Gastrocnemius medialis (tissue), 4 donors: ENCODE measurements around the gene TCF3. TPM values are rescaled to one million over a fixed set of nuclear protein-coding genes. Genes with fewer than 3 reads are reported as not detected.
A peak's percentile ranks its signal among the peaks of the same experiment; 100 is the strongest.
"Not testable (repeated sequence)": the region's sequence is repeated elsewhere in the genome, so short reads cannot be mapped to it uniquely, and the experiment has no call there.

ENCODE experiments used
- ATAC-seq, 2 donors: fragments of 150-250 bp; one replicate each; pipeline ENCODE4 v1.9.1; 2016
- DNase-seq, 2 donors: peaks; one replicate each; pipeline ENCODE4 v3.0.0-alpha.2; 2019
- H3K27ac ChIP-seq, 4 donors: fragments of 200-600 bp; sonication (generic); 1 replicate in 1 of 4; 2 replicates in 3 of 4; pipeline ENCODE4 v1.5.1; 2016 to 2018; ENCODE audit warnings: mild to moderate bottlenecking in 2 of 4, moderate library complexity in 1 of 4
- H3K27me3 ChIP-seq, 3 donors: fragments of 200-600 bp; sonication (generic) in 2 of 3; 1 replicate in 1 of 3; 2 replicates in 2 of 3; pipeline versions ENCODE4 v1.5.1 to v1.6.0; 2016 to 2019; ENCODE audit warnings: mild to moderate bottlenecking in 1 of 3, moderate library complexity in 1 of 3
- H3K36me3 ChIP-seq, 2 donors: fragments of 200-600 bp; sonication (generic) in 1 of 2; one replicate each; pipeline ENCODE4 v1.5.1; 2017 to 2018
- H3K4me1 ChIP-seq, 2 donors: fragments of 200-600 bp; sonication (generic) in 1 of 2; one replicate each; pipeline ENCODE4 v1.5.1; 2016 to 2017; ENCODE audit warnings: mild to moderate bottlenecking in 2 of 2
- H3K4me3 ChIP-seq, 4 donors: fragments of 200-600 bp; sonication (generic) in 3 of 4; 1 replicate in 1 of 4; 2 replicates in 3 of 4; pipeline ENCODE4 v1.5.1; 2016 to 2019; ENCODE audit warnings: mild to moderate bottlenecking in 2 of 4
- H3K9me3 ChIP-seq, 3 donors: fragments of 200-600 bp; sonication (generic) in 2 of 3; 1 replicate in 1 of 3; 2 replicates in 2 of 3; pipeline ENCODE4 v1.5.1; 2016 to 2019
- CTCF ChIP-seq, 5 experiments: fragments of 450-650 bp in 3 of 5; fragments of 200-600 bp in 2 of 5; sonication (generic) in 2 of 5; IDR thresholded peaks in 4 of 5; conservative IDR thresholded peaks in 1 of 5; 1 replicate in 4 of 5; 2 replicates in 1 of 5; pipeline ENCODE4 v1.5.1; 2016 to 2019; ENCODE audit warnings: antibody characterized with exemption in 5 of 5, mild to moderate bottlenecking in 3 of 5, moderate library complexity in 3 of 5
- POLR2A ChIP-seq, 2 donors: fragments of 450-650 bp; IDR thresholded peaks; one replicate each; pipeline ENCODE4 v1.6.1; 2017; ENCODE audit warnings: antibody characterized with exemption in 2 of 2, mild to moderate bottlenecking in 2 of 2, moderate library complexity in 2 of 2
- in situ Hi-C, 4 donors: fragments of 200-750 bp; cut with MboI; loops; one replicate each; pipeline versions ENCODE4 v1.15.0 to v1.8.0; 2017; ENCODE audit warnings: low sequenced_read_pairs in 4 of 4
- intact Hi-C: fragments of 100-400 bp; cut with DNase I; formaldehyde crosslinking; loops from one replicate; pipeline ENCODE4 v1.15.1; 2023; ENCODE audit warnings: low total_unique reads
- total RNA-seq, 4 donors: library from RNA; depleted of rRNA; stranded (reverse); fragments of >200 nt; gene quantifications; one replicate each; pipeline versions ENCODE4 v1.1.0 to v1.2.3, GENCODE V29; 2016

The TCF3 gene
- total RNA-seq, 4 donors from 2014 or later, result 22.0 to 58.6 (median 42.5) TPM

GRCh38 chr19:1673645-1674292, 21.4 kb upstream of the TCF3 start:
- DNase-seq, result no peak
- intact Hi-C loops, result no loop called here
- in situ Hi-C loops, result loop anchor here in 3 of 4 donors (5.0 to 10.0 kb wide), 3 partner anchors 126 to 131 kb away; no protein-coding TSS in a partner anchor

GRCh38 chr19:1672769-1673644, 20.6 kb upstream of the TCF3 start:
- ATAC-seq (no peak), DNase-seq (no peak)
- Histone ChIP-seq H3K4me1 (peaks cover 0 to 10% of the 10 kb centered on the region in 2 donors), H3K4me3 (no peak overlapping the region), H3K27ac (no peak overlapping the region), H3K27me3 (peaks cover 81 to 91% (median 85%) of the 10 kb centered on the region in 3 donors), H3K36me3 (no peaks in the 10 kb centered on the region), H3K9me3 (no peaks in the 10 kb centered on the region)
- TF ChIP-seq POLR2A (IDR thresholded peaks at IDR 0.05) (no peak), CTCF (IDR thresholded peaks at IDR 0.05 in 4 of 5, conservative IDR thresholded peaks at IDR 0.05 in 1 of 5) (no peak)
- in situ Hi-C loops, result loop anchor here in 3 of 4 donors (5.0 to 10.0 kb wide), 3 partner anchors 126 to 131 kb away; no protein-coding TSS in a partner anchor
- intact Hi-C loops, result loop anchor here (1.0 kb wide), 1 partner anchor 127 kb away; no protein-coding TSS in a partner anchor

More at GRCh38 chr19:1673645-1674292, 21.4 kb upstream of the TCF3 start:
- no peak for ATAC-seq
- H3K27ac ChIP-seq, result no peak overlapping the region
- peaks cover 80 to 89% (median 81%) of the 10 kb centered on the region in 3 donors for H3K27me3 ChIP-seq
- TF ChIP-seq POLR2A (IDR thresholded peaks at IDR 0.05) (no peak), CTCF (IDR thresholded peaks at IDR 0.05 in 4 of 5, conservative IDR thresholded peaks at IDR 0.05 in 1 of 5) (no peak)
- no peak overlapping the region for H3K4me3 ChIP-seq
- H3K36me3 ChIP-seq, result no peaks in the 10 kb centered on the region
- H3K9me3 ChIP-seq, result no peaks in the 10 kb centered on the region
- H3K4me1 ChIP-seq, result peaks cover 0 to 6% of the 10 kb centered on the region in 2 donors

- ATAC-seq (peak in 1 of 2 donors; percentile 30), DNase-seq (no peak)
- no peaks in the 10 kb centered on the region for H3K36me3 ChIP-seq
- H3K4me3 ChIP-seq, result no peak overlapping the region
- H3K27me3 ChIP-seq, result peaks cover 82 to 92% (median 85%) of the 10 kb centered on the region in 3 donors
- in situ Hi-C loops, result loop anchor here in 3 of 4 donors (5.0 to 10.0 kb wide), 3 partner anchors 125 to 130 kb away; no protein-coding TSS in a partner anchor
- peak; percentile 52 to 83 (median 80) for TF ChIP-seq CTCF (IDR thresholded peaks at IDR 0.05 in 4 of 5, conservative IDR thresholded peaks at IDR 0.05 in 1 of 5)
- TF ChIP-seq POLR2A (IDR thresholded peaks at IDR 0.05), result no peak
- no peaks in the 10 kb centered on the region for H3K9me3 ChIP-seq
- H3K4me1 ChIP-seq, result peaks cover 0 to 10% of the 10 kb centered on the region in 2 donors
- no peak overlapping the region for H3K27ac ChIP-seq
- intact Hi-C loops, result loop anchor here (1.0 kb wide), 1 partner anchor 126 kb away; no protein-coding TSS in a partner anchor
Measured at GRCh38 chr19:1672038-1672768, 19.8 kb upstream of the TCF3 start.

- DNase-seq (no peak), ATAC-seq (no peak)
- Histone ChIP-seq H3K4me3 (no peak overlapping the region), H3K27me3 (peaks cover 79 to 91% (median 84%) of the 10 kb centered on the region in 3 donors), H3K27ac (no peak overlapping the region), H3K36me3 (no peaks in the 10 kb centered on the region), H3K9me3 (no peaks in the 10 kb centered on the region), H3K4me1 (peaks cover 0 to 10% of the 10 kb centered on the region in 2 donors)
- no peak for TF ChIP-seq CTCF (IDR thresholded peaks at IDR 0.05 in 4 of 5, conservative IDR thresholded peaks at IDR 0.05 in 1 of 5)
- no peak for TF ChIP-seq POLR2A (IDR thresholded peaks at IDR 0.05)
- intact Hi-C loops (loop anchor here (1.0 kb wide), 1 partner anchor 125 kb away; no protein-coding TSS in a partner anchor), in situ Hi-C loops (loop anchor here in 3 of 4 donors (5.0 to 10.0 kb wide), 3 partner anchors 124 to 129 kb away; no protein-coding TSS in a partner anchor)
Measured at GRCh38 chr19:1671716-1672037, 19.3 kb upstream of the TCF3 start.

GRCh38 chr19:1670747-1671146, 18.3 kb upstream of the TCF3 start:
- not testable (repeated sequence) for DNase-seq
- in situ Hi-C loops, result loop anchor here in 3 of 4 donors (5.0 to 10.0 kb wide), 3 partner anchors 123 to 128 kb away; no protein-coding TSS in a partner anchor

More at GRCh38 chr19:1670747-1671146, 18.3 kb upstream of the TCF3 start:
- intact Hi-C loops, H3K27ac ChIP-seq, H3K4me1 ChIP-seq, ATAC-seq, H3K9me3 ChIP-seq, H3K36me3 ChIP-seq, H3K4me3 ChIP-seq: not testable (repeated sequence)
- H3K27me3 ChIP-seq, result peaks cover 79 to 86% (median 80%) of the 10 kb centered on the region in 3 donors
